Measurements from ENCODE around the gene SMARCC2. TPM values are rescaled to one million over a fixed set of nuclear protein-coding genes. Genes with fewer than 3 reads are reported as not detected.

Gene SMARCC2
- total and polyA plus RNA-seq, 5 donors: 28.6 to 94.6 (median 70.1) TPM

DNA sequence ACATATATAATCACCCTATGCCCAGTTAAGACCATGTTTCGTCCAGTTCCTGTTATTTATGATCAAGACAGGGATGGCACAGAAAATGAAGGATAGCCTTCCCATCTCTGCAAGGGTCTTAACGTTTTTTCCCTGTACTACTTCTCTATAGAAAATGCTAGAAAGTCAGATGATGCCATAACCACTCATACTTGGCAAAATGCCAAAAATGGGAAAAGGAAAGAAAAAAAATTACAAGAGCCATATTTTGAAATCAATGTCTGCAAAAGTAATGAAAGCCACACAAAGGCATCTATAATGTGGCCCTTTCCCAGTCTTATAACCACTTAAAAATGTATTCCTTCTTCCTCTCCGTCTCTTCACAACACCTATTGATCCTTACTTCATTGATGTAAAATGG lies 38.7 kb downstream of the SMARCC2 start:
- intact Hi-C loops (cut with DNase I): no loop called here
- no peak for DNase-seq
- no peak for ATAC-seq
- H3K27me3 ChIP-seq (ENCODE audit: control insufficient read depth, insufficient read depth): no peaks in the 10 kb centered on the region
- WGBS: 67% methylated on average over 3 of the region's 3 CpGs
- peaks cover 5% of the 10 kb centered on the region for H3K4me1 ChIP-seq (ENCODE audit: control insufficient read depth, insufficient read depth, low read length)
- no peak overlapping the region for H3K4me3 ChIP-seq (ENCODE audit: low read length)
- H3K9me3 ChIP-seq (ENCODE audit: control insufficient read depth, low read length): no peaks in the 10 kb centered on the region
- H3K27ac ChIP-seq (ENCODE audit: low read length): no peak overlapping the region

DNA sequence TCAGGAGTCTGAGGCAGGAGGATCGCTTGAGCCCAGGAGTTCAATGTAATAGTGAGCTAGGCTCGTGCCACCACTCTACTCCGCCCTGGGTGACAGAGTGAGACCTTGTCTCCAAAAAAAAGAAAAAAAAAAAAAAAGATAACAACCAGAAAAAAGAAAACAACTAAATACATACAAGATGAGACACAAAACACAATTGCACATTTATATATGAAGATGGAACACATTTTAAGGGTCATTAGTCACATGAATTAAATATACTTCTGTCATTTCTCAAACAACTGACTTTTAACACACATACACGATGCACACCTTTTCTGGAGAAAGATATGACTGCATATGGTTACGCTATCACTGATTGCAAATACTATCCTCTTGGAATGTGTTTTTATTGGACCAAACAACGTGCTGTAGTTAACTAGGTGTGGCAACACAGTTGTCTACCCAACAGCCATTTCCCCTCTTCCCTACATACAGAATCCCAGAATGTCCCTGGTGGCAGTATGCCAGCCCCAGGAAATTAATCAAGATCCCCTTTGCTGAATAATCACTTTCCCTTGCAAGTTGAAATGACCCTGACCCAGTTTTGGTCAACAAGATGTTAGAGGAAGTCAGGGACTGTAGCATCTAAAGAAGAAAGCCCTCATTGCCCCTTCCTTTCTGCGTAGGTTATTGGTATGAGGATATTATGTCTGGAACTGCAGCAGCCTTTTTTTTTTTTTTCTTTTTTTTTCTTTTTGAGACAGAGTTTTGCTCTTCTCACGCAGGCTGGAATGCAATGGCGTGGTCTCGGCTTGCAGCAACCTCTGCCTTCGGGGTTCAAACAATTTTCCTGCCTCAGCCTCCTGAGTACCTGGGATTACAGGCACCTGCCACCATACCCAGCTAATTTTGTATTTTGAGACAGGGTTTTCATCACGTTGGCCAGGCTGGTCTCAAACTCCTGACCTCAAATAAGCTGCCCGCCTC lies 42.5 kb downstream of the SMARCC2 start:
- intact Hi-C loops (cut with DNase I): no loop called here
- DNase-seq: peak in 1 of 3 donors; percentile 38
- no peaks in the 10 kb centered on the region for H3K9me3 ChIP-seq (ENCODE audit: control insufficient read depth, low read length)
- peak; percentile 32 to 48 for ATAC-seq
- peaks cover 6% of the 10 kb centered on the region for H3K4me1 ChIP-seq (ENCODE audit: control insufficient read depth, insufficient read depth, low read length)
- peak overlapping the region; percentile 82 for H3K27ac ChIP-seq (ENCODE audit: low read length)
- H3K4me3 ChIP-seq (ENCODE audit: low read length): no peak overlapping the region
- WGBS: 61% methylated on average over 13 of the region's 13 CpGs
- no peaks in the 10 kb centered on the region for H3K27me3 ChIP-seq (ENCODE audit: control insufficient read depth, insufficient read depth)

DNA sequence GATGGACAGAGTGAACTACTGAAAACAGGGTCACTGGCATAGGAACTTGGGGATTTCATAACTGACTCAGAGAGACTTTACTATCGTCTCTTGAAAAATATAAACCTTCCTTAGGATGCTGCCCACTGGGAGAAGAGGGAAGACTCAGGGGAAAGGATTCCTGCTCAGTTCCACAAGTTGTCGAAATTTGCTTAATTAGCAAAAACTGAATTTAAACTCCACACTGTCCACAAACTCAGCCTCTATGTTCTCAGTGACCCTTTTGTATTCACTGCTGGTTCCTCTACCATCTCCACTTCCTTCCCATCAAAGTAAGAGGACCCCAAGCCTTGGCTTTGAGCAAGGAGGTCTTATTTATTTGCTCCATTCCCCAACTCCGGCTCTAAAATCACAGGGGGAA lies 44.1 kb downstream of the SMARCC2 start:
- H3K27ac ChIP-seq (ENCODE audit: low read length): no peak overlapping the region
- H3K4me3 ChIP-seq (ENCODE audit: low read length): no peak overlapping the region
- WGBS: 91% methylated on average over 3 of the region's 3 CpGs
- H3K4me1 ChIP-seq (ENCODE audit: control insufficient read depth, insufficient read depth, low read length): peaks cover 5% of the 10 kb centered on the region
- no peaks in the 10 kb centered on the region for H3K27me3 ChIP-seq (ENCODE audit: control insufficient read depth, insufficient read depth)
- no peak for DNase-seq
- ATAC-seq: no peak
- no peaks in the 10 kb centered on the region for H3K9me3 ChIP-seq (ENCODE audit: control insufficient read depth, low read length)
- intact Hi-C loops (cut with DNase I): no loop called here

DNA sequence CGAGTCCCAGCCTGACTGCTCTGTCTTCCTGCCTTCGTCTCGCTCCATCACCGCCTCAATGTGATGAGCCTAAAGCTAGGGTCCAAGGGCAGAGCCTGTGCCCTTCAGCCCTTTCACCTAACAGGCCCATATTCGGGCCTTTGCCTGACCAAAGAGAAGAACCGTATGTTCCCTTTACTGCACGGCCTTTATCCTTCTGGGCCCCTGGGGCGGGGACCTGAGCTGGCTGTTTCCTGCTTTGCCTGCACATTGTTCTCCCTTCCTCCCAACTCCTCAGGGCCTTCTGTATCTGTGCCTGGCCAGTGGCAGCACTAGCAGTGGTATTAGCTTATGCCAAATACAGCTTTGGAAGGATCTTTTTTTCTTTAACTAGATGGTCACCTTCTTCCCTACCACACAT lies 45.4 kb downstream of the SMARCC2 start:
- ATAC-seq: peak; percentile 60 to 87
- peak; percentile 57 to 82 (median 76) for DNase-seq
- peak overlapping the region; percentile 83 for H3K27ac ChIP-seq (ENCODE audit: low read length)
- H3K27me3 ChIP-seq (ENCODE audit: control insufficient read depth, insufficient read depth): no peaks in the 10 kb centered on the region
- H3K9me3 ChIP-seq (ENCODE audit: control insufficient read depth, low read length): no peaks in the 10 kb centered on the region
- H3K4me3 ChIP-seq (ENCODE audit: low read length): no peak overlapping the region
- 64% methylated on average over 8 of the region's 8 CpGs for WGBS
- H3K4me1 ChIP-seq (ENCODE audit: control insufficient read depth, insufficient read depth, low read length): peaks cover 5% of the 10 kb centered on the region
- intact Hi-C loops (cut with DNase I): no loop called here

DNA sequence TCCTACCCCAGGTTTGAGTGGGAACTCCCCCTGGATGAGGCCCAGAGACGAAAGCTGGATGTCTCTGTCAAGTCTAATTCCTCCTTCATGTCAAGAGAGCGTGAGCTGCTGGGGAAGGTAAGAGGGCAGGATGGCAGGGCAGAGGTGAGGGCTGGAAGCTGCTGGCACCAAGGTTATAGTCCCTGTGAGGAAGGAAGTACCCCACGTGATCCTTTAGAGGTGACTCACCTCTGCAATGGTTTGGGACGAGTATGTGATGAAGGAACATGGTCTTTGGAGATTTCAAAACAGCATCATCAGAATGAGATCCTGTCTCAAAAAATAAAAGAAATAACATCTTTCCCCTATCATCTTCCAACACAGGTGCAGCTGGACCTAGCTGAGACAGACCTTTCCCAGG lies 46.1 kb downstream of the SMARCC2 start:
- WGBS: 68% methylated on average over 4 of the region's 4 CpGs
- Histone ChIP-seq H3K27me3 (ENCODE audit: control insufficient read depth, insufficient read depth) (no peaks in the 10 kb centered on the region), H3K9me3 (ENCODE audit: control insufficient read depth, low read length) (no peaks in the 10 kb centered on the region), H3K4me1 (ENCODE audit: control insufficient read depth, insufficient read depth, low read length) (peaks cover 5% of the 10 kb centered on the region), H3K4me3 (ENCODE audit: low read length) (no peak overlapping the region), H3K27ac (ENCODE audit: low read length) (peak overlapping the region; percentile 82)
- ATAC-seq (peak in 1 of 2 donors; percentile 3), DNase-seq (peak in 1 of 3 donors; percentile 16)
- intact Hi-C loops (cut with DNase I): no loop called here

DNA sequence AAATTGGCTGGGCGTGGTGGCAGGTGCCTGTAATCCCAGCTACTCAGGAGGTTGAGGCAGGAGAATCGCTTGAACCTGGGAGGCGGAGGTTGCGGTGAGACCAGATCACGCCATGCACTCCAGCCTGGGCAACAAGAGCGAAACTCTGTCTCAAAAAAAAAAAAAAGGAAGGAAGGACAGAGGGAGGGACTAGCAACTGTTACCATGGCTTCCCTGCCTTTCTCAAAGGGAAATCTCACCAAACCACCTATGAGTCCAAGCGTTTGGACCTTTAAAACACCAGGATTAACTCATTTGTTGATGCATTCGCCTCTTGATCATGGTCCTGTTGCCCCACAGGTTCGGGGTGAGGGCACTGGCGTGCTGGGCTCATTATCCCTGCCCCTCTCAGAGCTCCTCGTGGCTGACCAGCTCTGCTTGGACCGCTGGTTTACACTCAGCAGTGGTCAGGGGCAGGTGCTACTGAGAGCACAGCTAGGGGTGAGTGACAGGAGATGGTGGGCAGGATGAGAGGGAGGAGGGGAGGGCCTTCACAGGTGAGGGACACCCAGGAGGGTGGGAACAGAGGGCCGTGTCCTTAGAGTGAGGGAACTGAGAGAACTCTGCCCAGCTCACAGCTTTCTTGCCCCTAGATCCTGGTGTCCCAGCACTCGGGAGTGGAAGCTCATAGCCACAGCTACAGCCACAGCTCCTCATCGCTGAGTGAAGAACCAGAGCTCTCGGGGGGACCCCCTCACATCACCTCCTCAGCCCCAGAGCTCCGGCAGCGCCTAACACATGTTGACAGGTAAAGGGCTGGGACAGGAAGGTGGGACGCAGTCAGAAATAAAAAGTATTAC lies 47.1 kb downstream of the SMARCC2 start:
- Histone ChIP-seq H3K4me1 (ENCODE audit: control insufficient read depth, insufficient read depth, low read length) (peaks cover 5% of the 10 kb centered on the region), H3K27me3 (ENCODE audit: control insufficient read depth, insufficient read depth) (no peaks in the 10 kb centered on the region), H3K9me3 (ENCODE audit: control insufficient read depth, low read length) (no peaks in the 10 kb centered on the region), H3K4me3 (ENCODE audit: low read length) (no peak overlapping the region), H3K27ac (ENCODE audit: low read length) (no peak overlapping the region)
- intact Hi-C loops (cut with DNase I): no loop called here
- WGBS: 87% methylated on average over 19 of the region's 19 CpGs
- ATAC-seq (peak in 1 of 2 donors; percentile 8), DNase-seq (peak in 1 of 3 donors; percentile 42)

DNA sequence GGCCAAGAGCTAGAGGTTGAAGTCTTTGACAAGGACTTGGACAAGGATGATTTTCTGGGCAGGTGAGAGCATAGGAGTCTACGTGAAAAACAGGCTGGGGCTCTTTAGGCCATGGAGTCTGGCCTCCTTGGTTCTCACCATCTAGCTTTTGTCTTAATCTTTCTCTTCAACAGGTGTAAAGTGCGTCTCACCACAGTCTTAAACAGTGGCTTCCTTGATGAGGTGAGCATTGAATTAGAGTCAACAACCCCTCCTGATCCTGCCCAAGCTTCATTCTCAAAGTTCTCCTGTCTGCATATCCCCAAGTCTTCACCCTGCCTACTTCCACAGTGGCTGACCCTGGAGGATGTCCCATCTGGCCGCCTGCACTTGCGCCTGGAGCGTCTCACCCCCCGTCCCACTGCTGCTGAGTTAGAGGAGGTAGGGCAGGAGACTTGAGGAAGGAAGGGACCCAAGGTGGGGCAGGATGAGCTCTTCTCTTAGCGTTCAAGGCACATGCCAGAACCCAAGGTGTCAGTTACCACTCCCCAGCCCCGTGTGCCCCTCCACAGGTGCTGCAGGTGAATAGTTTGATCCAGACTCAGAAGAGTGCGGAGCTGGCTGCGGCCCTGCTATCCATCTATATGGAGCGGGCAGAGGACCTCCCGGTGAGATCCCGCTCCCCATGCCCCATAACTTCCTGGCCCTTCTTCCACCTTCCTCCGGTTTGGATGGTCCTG lies 51.3 kb downstream of the SMARCC2 start:
- Histone ChIP-seq H3K4me3 (ENCODE audit: low read length) (no peak overlapping the region), H3K27me3 (ENCODE audit: control insufficient read depth, insufficient read depth) (no peaks in the 10 kb centered on the region), H3K9me3 (ENCODE audit: control insufficient read depth, low read length) (no peaks in the 10 kb centered on the region), H3K4me1 (ENCODE audit: control insufficient read depth, insufficient read depth, low read length) (peaks cover 2% of the 10 kb centered on the region), H3K27ac (ENCODE audit: low read length) (no peak overlapping the region)
- DNase-seq (peak in 1 of 3 donors; percentile 41), ATAC-seq (no peak)
- intact Hi-C loops (cut with DNase I): no loop called here
- WGBS: 96% methylated on average over 14 of the region's 14 CpGs

DNA sequence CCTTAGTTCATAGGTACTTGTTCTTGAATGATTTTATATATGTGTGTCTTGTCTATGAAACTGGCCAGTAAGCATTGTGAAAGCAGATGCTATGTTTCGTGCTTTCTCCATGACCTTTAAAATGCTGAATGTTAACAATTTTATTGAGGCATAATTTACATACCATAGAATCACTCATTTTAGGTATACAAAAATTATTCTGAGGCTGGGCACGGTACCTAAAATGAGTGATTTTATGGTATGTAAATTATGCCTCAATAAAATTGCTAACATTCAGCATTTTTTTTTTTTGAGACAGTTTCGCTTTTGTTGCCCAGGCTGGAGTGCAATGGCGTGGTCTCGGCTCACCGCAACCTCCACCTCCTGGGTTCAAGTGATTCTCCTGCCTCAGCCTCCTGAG lies 54.4 kb downstream of the SMARCC2 start:
- WGBS: 97% methylated on average over 6 of the region's 6 CpGs
- H3K9me3 ChIP-seq (ENCODE audit: control insufficient read depth, low read length): no peaks in the 10 kb centered on the region
- H3K27me3 ChIP-seq (ENCODE audit: control insufficient read depth, insufficient read depth): no peaks in the 10 kb centered on the region
- H3K4me3 ChIP-seq (ENCODE audit: low read length): no peak overlapping the region
- intact Hi-C loops (cut with DNase I): no loop called here
- DNase-seq (no peak), ATAC-seq (no peak)
- H3K27ac ChIP-seq (ENCODE audit: low read length): no peak overlapping the region
- H3K4me1 ChIP-seq (ENCODE audit: control insufficient read depth, insufficient read depth, low read length): no peaks in the 10 kb centered on the region

DNA sequence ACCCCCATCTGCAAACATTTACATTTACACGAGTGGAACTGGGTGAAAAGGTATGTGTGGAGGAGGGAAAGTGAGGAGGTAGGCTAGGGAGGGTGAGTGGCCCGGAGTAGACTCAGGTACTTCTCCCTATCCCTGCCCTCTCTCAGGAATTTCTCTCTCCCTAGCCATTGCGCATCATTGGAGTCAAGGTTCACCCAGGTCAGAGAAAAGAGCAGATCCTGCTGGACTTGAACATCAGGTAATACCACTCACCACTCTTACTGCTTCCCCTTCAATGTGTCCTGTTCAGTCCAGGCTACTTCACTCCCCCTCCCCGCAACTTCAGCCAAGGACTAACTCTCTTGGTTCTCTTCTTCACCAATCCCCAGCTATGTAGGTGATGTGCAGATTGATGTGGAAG lies 58.4 kb downstream of the SMARCC2 start:
- DNase-seq (no peak), ATAC-seq (no peak)
- Histone ChIP-seq H3K4me3 (ENCODE audit: low read length) (no peak overlapping the region), H3K27me3 (ENCODE audit: control insufficient read depth, insufficient read depth) (no peaks in the 10 kb centered on the region), H3K4me1 (ENCODE audit: control insufficient read depth, insufficient read depth, low read length) (no peaks in the 10 kb centered on the region), H3K9me3 (ENCODE audit: control insufficient read depth, low read length) (no peaks in the 10 kb centered on the region), H3K27ac (ENCODE audit: low read length) (no peak overlapping the region)
- 89% methylated on average over 4 of the region's 4 CpGs for WGBS
- intact Hi-C loops (cut with DNase I): no loop called here

DNA sequence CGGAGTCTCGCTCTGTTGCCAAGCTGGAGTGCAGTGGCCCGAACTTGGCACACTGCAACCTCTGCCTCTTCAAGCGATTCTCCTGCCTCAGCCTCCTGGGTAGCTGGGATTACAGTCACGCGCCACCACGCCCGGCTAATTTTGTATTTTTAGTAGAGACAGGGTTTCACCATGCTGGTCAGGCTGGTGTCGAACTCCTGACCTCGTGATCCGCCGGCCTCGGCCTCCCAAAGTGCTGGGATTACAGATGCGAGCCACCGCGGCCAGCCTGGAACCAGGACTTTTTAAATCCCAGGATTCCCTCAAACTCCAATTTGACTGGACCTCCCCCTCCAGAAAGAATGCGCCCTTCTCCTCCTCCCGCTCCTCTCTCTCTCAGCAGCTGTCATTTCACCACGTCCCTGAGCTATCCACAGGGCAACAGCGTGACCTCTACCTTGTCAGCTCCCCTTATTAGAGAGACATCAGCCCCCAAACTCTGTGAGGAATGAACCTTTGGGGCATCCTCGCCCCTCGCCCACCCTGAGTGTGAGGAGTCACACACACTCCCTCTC lies 59.3 kb downstream of the SMARCC2 start:
- ATAC-seq (no peak), DNase-seq (no peak)
- Histone ChIP-seq H3K4me3 (ENCODE audit: low read length) (peak overlapping the region; percentile 76), H3K27ac (ENCODE audit: low read length) (no peak overlapping the region), H3K27me3 (ENCODE audit: control insufficient read depth, insufficient read depth) (no peaks in the 10 kb centered on the region), H3K9me3 (ENCODE audit: control insufficient read depth, low read length) (no peaks in the 10 kb centered on the region), H3K4me1 (ENCODE audit: control insufficient read depth, insufficient read depth, low read length) (no peaks in the 10 kb centered on the region)
- WGBS: 58% methylated on average over 22 of the region's 22 CpGs
- intact Hi-C loops (cut with DNase I): loop anchor here in 2 of 4 donors (2.0 to 10.0 kb wide), 3 partner anchors 29 to 332 kb away; partner anchors contain the start of genes MYL6 (in 1 of the 2) and SMARCC2 (in 1 of the 2)

Measured in right cardiac atrium (tissue), 5 donors.